GM20000 (cell line): ENCODE results near the gene MIR17HG.

Source experiments
- DNase-seq: peaks from one replicate; pipeline ENCODE4 v3.0.0; 2012; ENCODE audit warnings: low spot score
- CTCF ChIP-seq: IDR thresholded peaks from 2 replicates; pipeline ENCODE4 v1.5.1; 2012; ENCODE audit warnings: mild to moderate bottlenecking, control low read depth; ENCODE audit errors: extremely low read depth, missing control alignments

MIR17HG gene

DNA sequence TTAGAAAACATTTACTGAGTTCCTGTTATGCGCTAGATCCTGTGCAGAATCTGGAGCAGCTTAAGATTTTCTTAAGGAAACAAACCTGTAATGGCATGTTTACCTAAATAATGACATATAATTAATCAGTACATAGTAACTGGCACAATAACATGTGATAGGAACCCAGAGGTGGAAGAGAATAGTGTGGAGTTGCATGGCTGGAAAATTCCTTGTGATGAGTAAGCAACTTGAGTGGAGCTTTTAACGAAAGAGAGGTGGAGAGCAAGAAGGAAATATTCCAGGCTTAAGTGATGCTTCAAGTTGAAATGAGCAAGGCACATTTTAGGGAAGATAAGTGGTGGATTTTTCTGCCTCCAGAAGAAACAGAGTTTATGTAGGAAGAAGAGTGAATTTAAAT is 41.7 kb downstream of the MIR17HG start:
- no peak for DNase-seq
- TF ChIP-seq CTCF: no peak

GRCh38 chr13:91397595-91397994 is 50.1 kb downstream of the MIR17HG start:
- no peak for TF ChIP-seq CTCF
- no peak for DNase-seq

DNA sequence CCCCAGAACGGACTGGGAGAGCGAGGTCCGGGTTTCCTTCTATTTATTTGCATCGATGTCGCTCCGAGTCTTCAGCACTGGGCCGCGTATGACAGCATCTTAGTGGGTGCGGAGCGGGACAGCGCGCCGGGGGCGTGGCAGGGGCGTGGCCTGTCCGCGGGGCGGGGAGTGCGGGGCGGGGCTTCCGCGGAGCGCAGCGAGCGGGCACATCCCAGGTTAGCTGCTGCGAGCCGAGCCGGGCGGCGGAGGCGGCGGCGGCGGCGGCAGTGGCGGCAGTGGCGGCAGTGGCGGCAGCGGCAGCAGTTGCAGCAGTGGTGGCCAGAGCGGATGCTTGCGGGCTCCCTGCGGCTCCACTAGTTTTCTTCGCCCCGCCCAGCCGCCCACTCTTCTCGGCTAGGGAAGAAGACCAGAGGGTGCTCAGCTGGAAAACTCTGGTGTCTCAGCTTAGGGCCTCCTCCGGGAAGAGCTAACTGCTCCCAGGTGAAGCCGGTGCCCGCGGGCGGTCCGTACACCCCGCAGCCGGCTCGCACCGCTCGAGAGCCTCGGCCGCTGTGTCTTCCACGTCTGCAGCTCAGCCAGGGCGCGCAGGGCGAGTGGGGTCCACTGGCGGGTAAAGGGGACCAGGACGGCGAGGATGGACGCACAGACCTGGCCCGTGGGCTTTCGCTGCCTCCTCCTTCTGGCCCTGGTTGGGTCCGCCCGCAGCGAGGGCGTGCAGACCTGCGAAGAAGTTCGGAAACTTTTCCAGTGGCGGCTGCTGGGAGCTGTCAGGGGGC is 51.1 kb downstream of the MIR17HG start, which contains the start of gene GPC5:
GPC5 (plus strand) TSS at position 209 of the 776 bp plus-strand sequence.
- peak; percentile 93 for DNase-seq
- TF ChIP-seq CTCF: no peak

GRCh38 chr13:91399189-91400062 is 51.9 kb downstream of the MIR17HG start:
- no peak for TF ChIP-seq CTCF
- no peak for DNase-seq

- TF ChIP-seq CTCF: no peak
- no peak for DNase-seq
These were observed 52.5 kb downstream of the MIR17HG start for GRCh38 chr13:91400063-91400399.

- no peak for DNase-seq
- TF ChIP-seq CTCF: no peak
These were observed 53.2 kb downstream of the MIR17HG start for GRCh38 chr13:91400671-91401070.

DNA sequence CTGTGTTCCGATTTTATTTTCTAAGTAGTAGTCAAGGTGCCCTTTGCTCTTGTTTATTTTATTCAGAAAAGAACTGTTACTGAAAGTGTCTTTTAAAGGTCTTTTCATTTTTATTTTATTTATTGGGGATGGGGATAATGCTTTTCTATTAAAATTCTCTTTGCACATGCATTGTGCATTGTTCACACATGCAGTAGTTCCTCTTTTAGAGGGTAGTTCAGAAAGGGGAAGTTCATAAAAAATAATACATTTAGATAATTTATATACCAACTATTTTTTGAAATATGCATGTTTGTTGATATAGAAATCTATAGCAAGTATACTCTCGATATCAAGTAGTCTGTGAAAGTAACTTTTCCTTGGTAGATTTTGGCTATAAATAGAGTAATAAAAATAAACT is 54.4 kb downstream of the MIR17HG start:
- no peak for TF ChIP-seq CTCF

More for the DNA sequence above, 54.4 kb downstream of the MIR17HG start:
- no peak for DNase-seq
